Effector memory CD4-positive, alpha-beta T cell (primary cell): ENCODE results near the gene SPATA31C2.
"Not testable (repeated sequence)": the region's sequence is repeated elsewhere in the genome, so short reads cannot be mapped to it uniquely, and the experiment has no call there.

ENCODE experiments used
- DNase-seq, 3 donors: peaks; one replicate each; pipeline ENCODE4 v3.0.0-alpha.2; 2020
- H3K27ac ChIP-seq: 2 replicates; pipeline ENCODE4 v1.7.0; 2013; ENCODE audit warnings: mild to moderate bottlenecking, low read length, moderate library complexity; ENCODE audit not compliant: insufficient read depth, poor library complexity, severe bottlenecking
- H3K27me3 ChIP-seq: replicated peaks from 2 replicates; pipeline ENCODE4 v1.7.0; 2013; ENCODE audit warnings: mild to moderate bottlenecking, low read length; ENCODE audit not compliant: insufficient read depth, control insufficient read depth, poor library complexity, severe bottlenecking
- H3K36me3 ChIP-seq: 2 replicates; pipeline ENCODE4 v1.7.0; 2013; ENCODE audit warnings: mild to moderate bottlenecking, low read length, moderate library complexity; ENCODE audit not compliant: control insufficient read depth, insufficient read depth
- H3K4me1 ChIP-seq: 2 replicates; pipeline ENCODE4 v1.7.0; 2013; ENCODE audit warnings: low read length, mild to moderate bottlenecking; ENCODE audit not compliant: control insufficient read depth, insufficient read depth, poor library complexity, severe bottlenecking
- H3K4me3 ChIP-seq: 2 replicates; pipeline ENCODE4 v1.7.0; 2013; ENCODE audit warnings: low read length, low read depth, mild to moderate bottlenecking; ENCODE audit not compliant: insufficient read depth, poor library complexity, severe bottlenecking
- H3K9me3 ChIP-seq: 2 replicates; pipeline ENCODE4 v1.7.0; 2013; ENCODE audit warnings: mild to moderate bottlenecking, low read length, moderate library complexity; ENCODE audit not compliant: control insufficient read depth

SPATA31C2 gene

GRCh38 chr9:88174324-88174723 is 36.0 kb upstream of the SPATA31C2 start:
- no peak overlapping the region for H3K27ac ChIP-seq
- H3K4me3 ChIP-seq, result no peak overlapping the region

GRCh38 chr9:88173378-88173999 is 35.2 kb upstream of the SPATA31C2 start:
- no peaks in the 10 kb centered on the region for H3K36me3 ChIP-seq
- DNase-seq, result peak in 2 of 3 donors; percentile 8 to 24
- H3K27ac ChIP-seq, result no peak overlapping the region
- H3K4me3 ChIP-seq, result no peak overlapping the region
- no peaks in the 10 kb centered on the region for H3K4me1 ChIP-seq
- no peaks in the 10 kb centered on the region for H3K9me3 ChIP-seq
- H3K27me3 ChIP-seq, result no peaks in the 10 kb centered on the region

More at GRCh38 chr9:88174324-88174723, 36.0 kb upstream of the SPATA31C2 start:
- no peak for DNase-seq
- no peaks in the 10 kb centered on the region for H3K27me3 ChIP-seq
- no peaks in the 10 kb centered on the region for H3K4me1 ChIP-seq
- H3K9me3 ChIP-seq, result no peaks in the 10 kb centered on the region
- H3K36me3 ChIP-seq, result no peaks in the 10 kb centered on the region

- no peak for DNase-seq
- no peak overlapping the region for H3K27ac ChIP-seq
- H3K4me1 ChIP-seq, result no peaks in the 10 kb centered on the region
- no peaks in the 10 kb centered on the region for H3K9me3 ChIP-seq
- no peak overlapping the region for H3K4me3 ChIP-seq
- H3K27me3 ChIP-seq, result no peaks in the 10 kb centered on the region
- no peaks in the 10 kb centered on the region for H3K36me3 ChIP-seq
These were observed 31.4 kb upstream of the SPATA31C2 start for GRCh38 chr9:88169700-88170099.

GRCh38 chr9:88168564-88168963 is 30.3 kb upstream of the SPATA31C2 start:
- DNase-seq, result no peak
- Histone ChIP-seq H3K27me3 (no peaks in the 10 kb centered on the region), H3K4me3 (no peak overlapping the region), H3K27ac (no peak overlapping the region), H3K9me3 (no peaks in the 10 kb centered on the region), H3K4me1 (no peaks in the 10 kb centered on the region), H3K36me3 (no peaks in the 10 kb centered on the region)

- Histone ChIP-seq H3K4me3 (no peak overlapping the region), H3K4me1 (no peaks in the 10 kb centered on the region), H3K27ac (no peak overlapping the region), H3K27me3 (no peaks in the 10 kb centered on the region), H3K9me3 (no peaks in the 10 kb centered on the region), H3K36me3 (no peaks in the 10 kb centered on the region)
- no peak for DNase-seq
These were observed 28.4 kb upstream of the SPATA31C2 start for GRCh38 chr9:88166660-88167059.

- Histone ChIP-seq H3K9me3 (no peaks in the 10 kb centered on the region), H3K4me3 (no peak overlapping the region), H3K27me3 (no peaks in the 10 kb centered on the region), H3K27ac (no peak overlapping the region), H3K4me1 (no peaks in the 10 kb centered on the region), H3K36me3 (no peaks in the 10 kb centered on the region)
- no peak for DNase-seq
These were observed 26.6 kb upstream of the SPATA31C2 start for GRCh38 chr9:88164850-88165249.

- H3K27me3 ChIP-seq, result no peaks in the 10 kb centered on the region
- no peaks in the 10 kb centered on the region for H3K36me3 ChIP-seq
- no peaks in the 10 kb centered on the region for H3K4me1 ChIP-seq
- H3K4me3 ChIP-seq, result no peak overlapping the region
- H3K27ac ChIP-seq, result no peak overlapping the region
- DNase-seq, result no peak
- H3K9me3 ChIP-seq, result no peaks in the 10 kb centered on the region
These were observed 22.9 kb upstream of the SPATA31C2 start for GRCh38 chr9:88161144-88161543.

- no peak overlapping the region for H3K27ac ChIP-seq
- H3K9me3 ChIP-seq, result no peaks in the 10 kb centered on the region
- H3K27me3 ChIP-seq, result no peaks in the 10 kb centered on the region
- H3K4me3 ChIP-seq, result no peak overlapping the region
- H3K36me3 ChIP-seq, result no peaks in the 10 kb centered on the region
- H3K4me1 ChIP-seq, result no peaks in the 10 kb centered on the region
- no peak for DNase-seq
These were observed 5.8 kb upstream of the SPATA31C2 start for GRCh38 chr9:88143957-88144625.

GRCh38 chr9:88143179-88143578 is 4.9 kb upstream of the SPATA31C2 start:
- Histone ChIP-seq H3K27ac (no peak overlapping the region), H3K36me3 (no peaks in the 10 kb centered on the region), H3K4me1 (no peaks in the 10 kb centered on the region), H3K9me3 (no peaks in the 10 kb centered on the region), H3K4me3 (no peak overlapping the region), H3K27me3 (no peaks in the 10 kb centered on the region)
- no peak for DNase-seq

- not testable (repeated sequence) for DNase-seq, H3K4me3 ChIP-seq, H3K36me3 ChIP-seq, H3K4me1 ChIP-seq, H3K27me3 ChIP-seq, H3K9me3 ChIP-seq, H3K27ac ChIP-seq
These were observed 4.7 kb downstream of the SPATA31C2 start for GRCh38 chr9:88133552-88133951.
